ENCODE results near the gene PDGFRB. TPM values are rescaled to one million over a fixed set of nuclear protein-coding genes. Genes with fewer than 3 reads are reported as not detected.

The PDGFRB gene
- total and polyA plus RNA-seq, 2 of the 8 experiments (the other 6 are each of a cell fraction or from before 2014, with no cell fraction given) = 4.2 to 13.7 TPM

DNA sequence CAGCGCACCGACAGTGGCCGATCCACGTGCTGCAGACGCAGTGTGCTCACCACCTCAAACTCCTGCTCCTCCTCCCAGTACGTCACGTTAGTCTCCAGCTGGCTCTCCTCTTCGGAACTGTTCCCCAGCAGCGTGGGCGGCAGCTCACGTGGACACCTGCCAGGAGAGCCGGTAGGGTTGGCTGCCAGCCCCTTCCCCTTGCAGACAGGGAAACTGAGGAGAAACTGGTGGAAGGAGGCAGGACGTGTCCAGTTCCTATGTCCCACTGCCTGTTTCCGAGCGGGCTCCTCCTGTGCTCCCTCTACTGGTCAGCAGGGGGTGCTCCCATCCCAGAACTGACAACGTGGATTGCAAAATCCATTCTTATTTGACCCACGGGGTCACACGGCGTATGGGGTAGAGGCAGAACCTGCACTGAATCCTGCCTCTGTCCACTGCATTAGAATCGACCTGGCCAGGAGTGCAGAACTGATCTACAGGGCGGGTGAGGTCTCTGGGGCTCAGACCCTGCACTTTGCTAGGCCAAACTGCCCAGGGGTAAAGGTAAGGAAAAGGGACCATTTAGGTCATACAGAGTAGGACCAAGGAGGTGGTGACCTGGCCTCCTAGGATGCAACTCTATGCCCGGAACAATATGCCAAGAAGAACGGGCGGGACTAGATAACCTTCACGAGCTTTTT, 25.7 kb downstream of the PDGFRB start (continued):
- TF ChIP-seq, protein P1, sequence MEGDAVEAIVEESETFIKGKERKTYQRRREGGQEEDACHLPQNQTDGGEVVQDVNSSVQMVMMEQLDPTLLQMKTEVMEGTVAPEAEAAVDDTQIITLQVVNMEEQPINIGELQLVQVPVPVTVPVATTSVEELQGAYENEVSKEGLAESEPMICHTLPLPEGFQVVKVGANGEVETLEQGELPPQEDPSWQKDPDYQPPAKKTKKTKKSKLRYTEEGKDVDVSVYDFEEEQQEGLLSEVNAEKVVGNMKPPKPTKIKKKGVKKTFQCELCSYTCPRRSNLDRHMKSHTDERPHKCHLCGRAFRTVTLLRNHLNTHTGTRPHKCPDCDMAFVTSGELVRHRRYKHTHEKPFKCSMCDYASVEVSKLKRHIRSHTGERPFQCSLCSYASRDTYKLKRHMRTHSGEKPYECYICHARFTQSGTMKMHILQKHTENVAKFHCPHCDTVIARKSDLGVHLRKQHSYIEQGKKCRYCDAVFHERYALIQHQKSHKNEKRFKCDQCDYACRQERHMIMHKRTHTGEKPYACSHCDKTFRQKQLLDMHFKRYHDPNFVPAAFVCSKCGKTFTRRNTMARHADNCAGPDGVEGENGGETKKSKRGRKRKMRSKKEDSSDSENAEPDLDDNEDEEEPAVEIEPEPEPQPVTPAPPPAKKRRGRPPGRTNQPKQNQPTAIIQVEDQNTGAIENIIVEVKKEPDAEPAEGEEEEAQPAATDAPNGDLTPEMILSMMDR (IDR thresholded peaks at IDR 0.05; ENCODE audit: control extremely low read depth in 1 of 3, insufficient read depth in 1 of 3, low read depth in 1 of 3, low read length in 3 of 3) = peak in 2 of 3 experiments; percentile 88 to 95; a peak in 3 of 4 replicates
- TF ChIP-seq SIX5 (IDR thresholded peaks at IDR 0.05; ENCODE audit: low read depth, low read length) (no peak), SP4 (IDR thresholded peaks at IDR 0.05; ENCODE audit: low read length) (0 out of 2 replicates have a peak, but pooled peaks have one; percentile 58)

Measured in H1 (cell line).